Measurements from ENCODE around the gene ACSF2.
"Not testable (repeated sequence)": the region's sequence is repeated elsewhere in the genome, so short reads cannot be mapped to it uniquely, and the experiment has no call there.

Gene ACSF2

GRCh38 chr17:50465171-50465570 lies 39.2 kb downstream of the ACSF2 start:
- no peak for DNase-seq (ENCODE audit: low read depth)

GRCh38 chr17:50465635-50466034 lies 39.6 kb downstream of the ACSF2 start:
- no peak for DNase-seq (ENCODE audit: low read depth)

- no peak for DNase-seq (ENCODE audit: low read depth)
Measured at GRCh38 chr17:50466371-50467113, 40.5 kb downstream of the ACSF2 start.

GRCh38 chr17:50467114-50467854 lies 41.3 kb downstream of the ACSF2 start:
- DNase-seq (ENCODE audit: low read depth) = no peak

- DNase-seq (ENCODE audit: low read depth) = no peak
Measured at GRCh38 chr17:50467855-50468303, 41.9 kb downstream of the ACSF2 start.

- no peak for DNase-seq (ENCODE audit: low read depth)
Measured at GRCh38 chr17:50468304-50469207, 42.5 kb downstream of the ACSF2 start, which contains the start of gene CHAD. TSS of gene CHAD (minus strand) at chr17:50468880. CDS start at chr17:50468813, 67 bp downstream.

- DNase-seq (ENCODE audit: low read depth) = no peak
Measured at GRCh38 chr17:50469208-50469605, 43.2 kb downstream of the ACSF2 start.

- no peak for DNase-seq (ENCODE audit: low read depth)
Measured at GRCh38 chr17:50469671-50470305, 43.8 kb downstream of the ACSF2 start.

- no peak for DNase-seq (ENCODE audit: low read depth)
Measured at GRCh38 chr17:50470426-50470825, 44.4 kb downstream of the ACSF2 start.

GRCh38 chr17:50471009-50471905 lies 45.2 kb downstream of the ACSF2 start:
- DNase-seq (ENCODE audit: low read depth) = no peak

GRCh38 chr17:50472286-50472685 lies 46.3 kb downstream of the ACSF2 start:
- no peak for DNase-seq (ENCODE audit: low read depth)

- DNase-seq (ENCODE audit: low read depth) = not testable (repeated sequence)
Measured at GRCh38 chr17:50472761-50473161, 46.7 kb downstream of the ACSF2 start.

- DNase-seq (ENCODE audit: low read depth) = no peak
Measured at GRCh38 chr17:50473901-50474300, 47.9 kb downstream of the ACSF2 start.

GRCh38 chr17:50474523-50474922 lies 48.5 kb downstream of the ACSF2 start:
- DNase-seq (ENCODE audit: low read depth) = no peak

- no peak for DNase-seq (ENCODE audit: low read depth)
Measured at GRCh38 chr17:50475362-50475761, 49.3 kb downstream of the ACSF2 start.

GRCh38 chr17:50475775-50476544 lies 49.9 kb downstream of the ACSF2 start:
- DNase-seq (ENCODE audit: low read depth) = not testable (repeated sequence)

- DNase-seq (ENCODE audit: low read depth) = no peak
Measured at GRCh38 chr17:50476545-50477315, 50.7 kb downstream of the ACSF2 start.

GRCh38 chr17:50477976-50478375 lies 52.0 kb downstream of the ACSF2 start:
- DNase-seq (ENCODE audit: low read depth) = no peak

Measured in activated T-helper 1 cell treated with Interleukin-2 at 50 U/mL for 16 hours (primary cell).